Cardiac fibroblast (primary cell): ENCODE measurements around the gene BLOC1S5.
A peak's percentile ranks its signal among the peaks of the same experiment; 100 is the strongest.

Experiments used
- DNase-seq, 2 donors: peaks; one replicate each; pipeline versions ENCODE4 v3.0.0 to v3.0.0-alpha.2; 2010; ENCODE audit warnings: low read depth in 2 of 2
- H3K4me3 ChIP-seq, 2 donors: replicated peaks in 1 of 2; 1 replicate in 1 of 2; 2 replicates in 1 of 2; pipeline ENCODE4 v1.5.1; 2011; ENCODE audit warnings: low read depth in 2 of 2, low read length in 2 of 2, mild to moderate bottlenecking in 2 of 2, moderate library complexity in 1 of 2
- CTCF ChIP-seq: IDR thresholded peaks from one replicate; pipeline ENCODE4 v1.5.1; 2011; ENCODE audit warnings: low read depth, mild to moderate bottlenecking, low read length, inconsistent platforms

The BLOC1S5 gene

GRCh38 chr6:7976485-7977056 lies 87.6 kb downstream of the BLOC1S5 start:
- H3K4me3 ChIP-seq, result no peak overlapping the region
- no peak for DNase-seq
- no peak for TF ChIP-seq CTCF

- DNase-seq, result peak; percentile 21 to 67
- TF ChIP-seq CTCF, result no peak
- no peak overlapping the region for H3K4me3 ChIP-seq
These were observed 88.4 kb downstream of the BLOC1S5 start for GRCh38 chr6:7975764-7976146.

- no peak overlapping the region for H3K4me3 ChIP-seq
- peak; percentile 94 to 100 for DNase-seq
- TF ChIP-seq CTCF, result no peak
These were observed 89.0 kb downstream of the BLOC1S5 start for GRCh38 chr6:7974938-7975763.

GRCh38 chr6:7974565-7974937 lies 89.6 kb downstream of the BLOC1S5 start:
- DNase-seq, result no peak
- no peak for TF ChIP-seq CTCF
- H3K4me3 ChIP-seq, result no peak overlapping the region

- no peak for TF ChIP-seq CTCF
- no peak overlapping the region for H3K4me3 ChIP-seq
- no peak for DNase-seq
These were observed 90.6 kb downstream of the BLOC1S5 start for GRCh38 chr6:7973584-7973983.

- no peak for TF ChIP-seq CTCF
- no peak for DNase-seq
- no peak overlapping the region for H3K4me3 ChIP-seq
These were observed 92.7 kb downstream of the BLOC1S5 start for GRCh38 chr6:7971499-7971898.

- no peak for DNase-seq
- no peak for TF ChIP-seq CTCF
- H3K4me3 ChIP-seq, result no peak overlapping the region
These were observed 93.6 kb downstream of the BLOC1S5 start for GRCh38 chr6:7970616-7971015.
